ENCODE measurements around the gene GRAPL. TPM values are rescaled to one million over a fixed set of nuclear protein-coding genes. Genes with fewer than 3 reads are reported as not detected.
"Not testable (repeated sequence)": the region's sequence is repeated elsewhere in the genome, so short reads cannot be mapped to it uniquely, and the experiment has no call there.

The GRAPL gene
- total RNA-seq: 1 to 10 TPM; 1.6 to 4.5 TPM
- under 1 TPM; 0.26 to 0.76 TPM for polyA plus RNA-seq

- not testable (repeated sequence) for H3K36me3 ChIP-seq (ENCODE audit: control insufficient read depth in 4 of 4, insufficient read depth in 3 of 4, low read depth in 1 of 4, low read length in 3 of 4); H3K27ac ChIP-seq (ENCODE audit: low read depth in 1 of 2, low read length in 2 of 2); H3K4me1 ChIP-seq (ENCODE audit: control insufficient read depth in 4 of 4, insufficient read depth in 4 of 4, low read length in 3 of 4); H3K4me3 ChIP-seq (ENCODE audit: low read depth in 1 of 3, low read length in 3 of 3); H3K27me3 ChIP-seq (ENCODE audit: control insufficient read depth in 4 of 4, insufficient read depth in 4 of 4, low read length in 3 of 4); H3K9ac ChIP-seq (ENCODE audit: low read depth in 1 of 2, low read length in 2 of 2); H3K9me3 ChIP-seq (ENCODE audit: control insufficient read depth in 4 of 4, low read length in 3 of 4); DNase-seq (ENCODE audit: low spot score)
- WGBS: no CpG with 5 or more reads among the region's 14 CpGs
Observed at GRCh38 chr17:19127148-19127980, at the start of gene GRAPL. GRAPL (plus strand) TSS chr17:19127589; CDS start chr17:19127620, 31 bp downstream.

DNA sequence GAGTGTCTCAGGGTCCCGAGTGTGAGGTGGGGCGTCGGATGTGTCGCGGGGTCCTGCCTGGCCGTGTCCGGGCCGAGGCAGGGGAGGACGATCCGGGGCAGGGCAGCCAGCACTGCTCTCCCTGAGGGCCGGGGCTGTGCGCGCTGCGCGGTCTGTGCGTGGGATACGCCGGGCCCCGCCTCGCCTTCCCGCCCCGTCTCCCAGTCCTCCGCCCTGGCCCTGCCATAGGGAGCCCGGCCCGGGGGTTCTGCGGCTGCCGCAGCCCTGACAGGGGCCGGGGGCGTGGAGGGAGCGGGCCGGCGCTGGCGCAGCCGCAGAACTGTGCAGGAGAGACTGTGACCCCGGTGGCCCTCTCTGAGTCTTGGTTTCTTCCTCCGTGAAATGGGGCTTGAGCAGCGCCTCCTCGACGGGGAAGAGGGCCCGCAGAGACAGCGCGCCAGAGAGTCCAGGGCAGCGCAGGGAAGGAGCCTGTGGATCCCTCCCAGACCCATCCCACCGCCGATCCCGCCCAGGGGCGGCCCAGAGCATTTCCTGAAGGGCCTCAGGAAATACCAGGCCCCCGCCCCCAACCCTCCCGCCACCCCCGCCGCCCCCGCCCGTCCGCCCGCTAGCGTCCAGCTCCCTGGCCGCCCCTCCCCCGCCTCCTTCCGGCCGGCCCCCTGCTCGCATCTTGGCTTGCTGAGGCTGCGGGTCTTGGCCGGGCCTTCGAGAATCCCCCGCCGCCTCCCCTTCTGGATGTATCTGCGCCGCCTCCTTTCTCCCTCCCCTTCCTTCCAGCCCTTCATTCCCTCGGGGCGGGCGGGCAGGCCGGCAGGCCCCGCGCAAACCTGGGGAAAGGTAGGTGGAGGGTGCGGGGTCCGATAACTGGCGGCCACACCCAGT lies 38.3 kb upstream of the GRAPL start:
- H3K27ac ChIP-seq (ENCODE audit: low read depth in 1 of 2, low read length in 2 of 2); H3K36me3 ChIP-seq (ENCODE audit: control insufficient read depth in 4 of 4, insufficient read depth in 3 of 4, low read depth in 1 of 4, low read length in 3 of 4): not testable (repeated sequence)

DNA sequence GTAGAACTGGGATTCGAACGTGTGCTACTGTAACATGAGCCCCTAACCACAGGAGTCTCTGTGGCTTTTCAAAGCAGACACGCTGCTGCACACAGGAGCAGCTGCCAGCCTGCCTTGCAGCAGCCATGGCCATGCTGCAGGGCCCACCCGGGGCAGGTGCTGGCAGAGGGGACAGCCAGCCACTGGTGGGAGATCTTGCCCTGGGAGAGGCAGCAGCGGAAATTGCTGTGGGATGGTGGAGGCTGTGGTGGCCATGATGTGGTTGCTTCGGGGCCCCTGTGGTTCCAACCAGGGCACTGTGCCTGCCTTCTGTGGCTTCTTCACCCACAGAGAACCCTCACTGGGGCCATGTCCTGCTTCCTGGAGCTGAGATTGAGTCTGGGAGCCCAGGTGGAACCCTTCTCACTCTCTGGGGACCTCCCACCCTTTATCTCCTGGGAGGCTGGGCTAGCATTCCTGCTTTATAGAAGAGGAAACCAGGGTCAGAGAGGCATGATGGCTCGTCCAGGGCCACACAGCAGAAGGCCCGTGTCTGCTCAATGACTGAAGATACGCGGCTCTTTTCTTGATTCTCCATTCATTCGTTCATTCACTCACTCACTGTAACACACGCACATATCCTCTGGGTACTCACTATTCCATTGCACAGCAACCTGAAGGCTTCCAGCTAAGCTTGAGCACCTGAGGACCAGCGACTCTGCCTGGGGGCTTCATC lies 37.2 kb upstream of the GRAPL start:
- DNase-seq (ENCODE audit: low spot score): not testable (repeated sequence)

More for the DNA sequence above, 38.3 kb upstream of the GRAPL start:
- not testable (repeated sequence) for H3K9ac ChIP-seq (ENCODE audit: low read depth in 1 of 2, low read length in 2 of 2); DNase-seq (ENCODE audit: low spot score); H3K27me3 ChIP-seq (ENCODE audit: control insufficient read depth in 4 of 4, insufficient read depth in 4 of 4, low read length in 3 of 4); H3K9me3 ChIP-seq (ENCODE audit: control insufficient read depth in 4 of 4, low read length in 3 of 4); H3K4me1 ChIP-seq (ENCODE audit: control insufficient read depth in 4 of 4, insufficient read depth in 4 of 4, low read length in 3 of 4); H3K4me3 ChIP-seq (ENCODE audit: low read depth in 1 of 3, low read length in 3 of 3)
- 0% methylated on average over 10 of the region's 77 CpGs for WGBS

GRCh38 chr17:19092737-19093683 lies 34.4 kb upstream of the GRAPL start:
- not testable (repeated sequence) for H3K4me1 ChIP-seq (ENCODE audit: control insufficient read depth in 4 of 4, insufficient read depth in 4 of 4, low read length in 3 of 4); H3K9ac ChIP-seq (ENCODE audit: low read depth in 1 of 2, low read length in 2 of 2); DNase-seq (ENCODE audit: low spot score); H3K27ac ChIP-seq (ENCODE audit: low read depth in 1 of 2, low read length in 2 of 2); H3K27me3 ChIP-seq (ENCODE audit: control insufficient read depth in 4 of 4, insufficient read depth in 4 of 4, low read length in 3 of 4); H3K36me3 ChIP-seq (ENCODE audit: control insufficient read depth in 4 of 4, insufficient read depth in 3 of 4, low read depth in 1 of 4, low read length in 3 of 4); H3K4me3 ChIP-seq (ENCODE audit: low read depth in 1 of 3, low read length in 3 of 3); H3K9me3 ChIP-seq (ENCODE audit: control insufficient read depth in 4 of 4, low read length in 3 of 4)
- 78% methylated on average over 10 of the region's 15 CpGs for WGBS

More for the DNA sequence above, 37.2 kb upstream of the GRAPL start:
- not testable (repeated sequence) for H3K9ac ChIP-seq (ENCODE audit: low read depth in 1 of 2, low read length in 2 of 2); H3K9me3 ChIP-seq (ENCODE audit: control insufficient read depth in 4 of 4, low read length in 3 of 4); H3K4me1 ChIP-seq (ENCODE audit: control insufficient read depth in 4 of 4, insufficient read depth in 4 of 4, low read length in 3 of 4); H3K4me3 ChIP-seq (ENCODE audit: low read depth in 1 of 3, low read length in 3 of 3); H3K36me3 ChIP-seq (ENCODE audit: control insufficient read depth in 4 of 4, insufficient read depth in 3 of 4, low read depth in 1 of 4, low read length in 3 of 4); H3K27ac ChIP-seq (ENCODE audit: low read depth in 1 of 2, low read length in 2 of 2); H3K27me3 ChIP-seq (ENCODE audit: control insufficient read depth in 4 of 4, insufficient read depth in 4 of 4, low read length in 3 of 4)
- WGBS: no CpG with 5 or more reads among the region's 13 CpGs

GRCh38 chr17:19093684-19094438 lies 33.5 kb upstream of the GRAPL start:
- not testable (repeated sequence) for H3K27ac ChIP-seq (ENCODE audit: low read depth in 1 of 2, low read length in 2 of 2); DNase-seq (ENCODE audit: low spot score)
- 93% methylated on average over 5 of the region's 15 CpGs for WGBS

GRCh38 chr17:19108517-19108916 lies 18.9 kb upstream of the GRAPL start:
- H3K4me1 ChIP-seq (ENCODE audit: control insufficient read depth in 4 of 4, insufficient read depth in 4 of 4, low read length in 3 of 4); H3K36me3 ChIP-seq (ENCODE audit: control insufficient read depth in 4 of 4, insufficient read depth in 3 of 4, low read depth in 1 of 4, low read length in 3 of 4); H3K27me3 ChIP-seq (ENCODE audit: control insufficient read depth in 4 of 4, insufficient read depth in 4 of 4, low read length in 3 of 4); DNase-seq (ENCODE audit: low spot score); H3K9me3 ChIP-seq (ENCODE audit: control insufficient read depth in 4 of 4, low read length in 3 of 4); H3K4me3 ChIP-seq (ENCODE audit: low read depth in 1 of 3, low read length in 3 of 3); H3K27ac ChIP-seq (ENCODE audit: low read depth in 1 of 2, low read length in 2 of 2); H3K9ac ChIP-seq (ENCODE audit: low read depth in 1 of 2, low read length in 2 of 2): not testable (repeated sequence)
- WGBS: 46% methylated on average over 3 of the region's 6 CpGs

More at GRCh38 chr17:19093684-19094438, 33.5 kb upstream of the GRAPL start:
- H3K36me3 ChIP-seq (ENCODE audit: control insufficient read depth in 4 of 4, insufficient read depth in 3 of 4, low read depth in 1 of 4, low read length in 3 of 4); H3K9me3 ChIP-seq (ENCODE audit: control insufficient read depth in 4 of 4, low read length in 3 of 4); H3K4me1 ChIP-seq (ENCODE audit: control insufficient read depth in 4 of 4, insufficient read depth in 4 of 4, low read length in 3 of 4); H3K27me3 ChIP-seq (ENCODE audit: control insufficient read depth in 4 of 4, insufficient read depth in 4 of 4, low read length in 3 of 4); H3K9ac ChIP-seq (ENCODE audit: low read depth in 1 of 2, low read length in 2 of 2); H3K4me3 ChIP-seq (ENCODE audit: low read depth in 1 of 3, low read length in 3 of 3): not testable (repeated sequence)
